Stimulated activated CD8-positive, alpha-beta memory T cell treated with anti-CD3 and anti-CD28 coated beads, Interleukin-4, amount 100 ng/mL, for 24 hours (primary cell): Measurements from ENCODE around the gene PDZD4.

Experiments
- DNase-seq: peaks from one replicate; pipeline ENCODE4 v3.0.0-alpha.2; 2020; ENCODE audit warnings: low read depth

PDZD4 gene

DNA sequence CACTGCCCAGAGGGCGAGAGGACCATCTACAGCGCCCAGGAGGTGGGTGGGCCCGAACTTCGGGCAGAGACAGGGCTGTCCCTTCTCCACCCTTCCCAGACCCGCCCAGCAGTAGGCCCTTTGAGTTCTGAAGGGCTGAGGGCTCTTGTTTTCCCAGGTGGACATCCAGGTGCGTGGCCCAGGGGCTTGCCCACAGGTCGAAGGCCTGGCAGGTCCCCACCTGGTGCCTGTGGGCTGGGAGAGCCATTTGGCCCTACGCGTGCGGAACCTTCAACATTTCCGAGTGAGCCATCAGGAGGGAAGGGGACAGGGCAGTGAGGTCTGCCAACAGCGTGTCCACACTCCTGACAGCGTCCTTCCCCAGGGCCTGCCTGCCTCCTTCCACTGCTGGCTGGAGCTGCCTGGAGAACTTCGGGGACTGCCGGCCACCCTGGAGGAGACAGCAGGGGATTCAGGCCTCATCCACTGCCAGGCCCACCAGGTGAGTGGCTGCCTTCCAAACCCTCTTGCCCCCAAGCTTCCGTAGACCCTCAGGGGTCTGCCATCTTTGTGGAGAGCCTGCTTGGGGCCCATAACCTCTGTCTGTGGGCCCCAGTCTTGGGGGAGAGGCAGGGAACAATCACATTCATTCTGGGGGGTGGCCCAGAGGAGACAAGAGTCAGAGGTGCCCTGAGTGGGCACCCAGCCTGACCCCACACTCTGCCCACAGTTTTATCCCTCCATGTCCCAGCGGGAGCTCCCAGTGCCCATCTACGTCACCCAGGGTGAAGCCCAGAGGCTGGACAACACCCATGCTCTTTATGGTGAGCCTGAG, 59.5 kb downstream of the PDZD4 start:
- no peak for DNase-seq

DNA sequence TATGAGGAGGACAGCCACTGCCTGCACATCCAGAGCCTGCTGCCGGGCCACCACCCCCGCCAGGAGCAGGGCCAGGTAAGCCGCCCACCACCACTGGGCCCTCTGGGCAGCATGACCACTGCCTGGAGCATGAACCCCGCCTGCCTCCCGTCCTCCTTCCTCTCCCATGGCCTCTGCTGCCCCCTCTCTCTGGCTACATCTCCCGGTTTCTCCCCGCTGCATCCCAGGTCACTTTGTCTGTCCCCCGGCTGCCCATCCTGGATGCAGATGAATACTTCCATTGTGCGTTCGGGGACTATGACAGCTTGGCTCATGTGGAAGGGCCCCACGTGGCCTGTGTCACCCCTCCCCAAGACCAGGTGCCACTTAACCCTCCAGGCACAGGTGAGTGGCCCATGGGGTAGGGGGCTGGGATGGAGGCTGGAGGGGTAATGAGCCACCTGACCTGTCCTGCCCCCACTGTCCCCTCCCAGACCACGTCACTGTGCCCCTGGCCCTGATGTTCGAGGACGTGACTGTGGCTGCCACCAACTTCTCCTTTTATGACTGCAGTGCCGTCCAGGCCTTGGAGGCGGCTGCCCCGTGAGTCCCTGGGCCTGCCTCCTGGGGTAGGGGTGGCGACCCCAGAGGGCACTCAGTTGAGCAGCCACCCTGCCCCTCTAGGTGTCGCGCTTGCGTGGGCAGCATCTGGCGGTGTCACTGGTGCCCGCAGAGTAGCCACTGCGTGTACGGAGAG, 60.3 kb downstream of the PDZD4 start:
- DNase-seq = no peak

DNA sequence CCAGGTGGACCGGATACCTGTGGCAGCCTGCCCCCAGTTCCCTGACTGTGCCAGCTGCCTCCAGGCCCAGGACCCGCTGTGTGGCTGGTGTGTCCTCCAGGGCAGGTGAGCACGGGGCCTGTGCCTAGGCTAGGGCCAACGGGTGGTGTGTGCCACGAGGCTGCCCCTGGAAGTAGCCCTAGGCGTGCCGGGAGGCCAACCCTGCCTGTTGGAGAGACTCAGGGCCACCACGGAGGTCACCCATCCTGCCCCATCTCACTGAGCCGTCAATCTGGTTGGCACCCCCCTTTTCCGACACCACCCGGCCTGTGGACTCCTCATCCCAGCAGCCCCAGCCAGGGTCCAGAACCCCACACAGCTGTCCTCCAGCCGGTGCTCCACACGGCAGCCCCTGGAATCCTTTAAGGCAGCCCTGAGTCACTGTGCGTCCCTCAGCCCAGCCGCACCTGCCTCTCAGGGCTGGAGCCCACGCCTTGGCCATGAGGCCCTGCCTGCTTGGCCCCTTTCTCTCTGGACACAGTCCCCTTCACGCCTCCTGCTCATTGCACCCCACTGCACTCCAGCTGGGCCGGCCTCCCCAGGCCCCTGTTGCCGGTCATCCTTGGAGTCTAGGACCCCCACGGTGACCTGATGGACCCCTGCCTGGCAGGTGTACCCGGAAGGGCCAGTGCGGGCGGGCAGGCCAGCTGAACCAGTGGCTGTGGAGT, 61.0 kb downstream of the PDZD4 start:
- DNase-seq = no peak

DNA sequence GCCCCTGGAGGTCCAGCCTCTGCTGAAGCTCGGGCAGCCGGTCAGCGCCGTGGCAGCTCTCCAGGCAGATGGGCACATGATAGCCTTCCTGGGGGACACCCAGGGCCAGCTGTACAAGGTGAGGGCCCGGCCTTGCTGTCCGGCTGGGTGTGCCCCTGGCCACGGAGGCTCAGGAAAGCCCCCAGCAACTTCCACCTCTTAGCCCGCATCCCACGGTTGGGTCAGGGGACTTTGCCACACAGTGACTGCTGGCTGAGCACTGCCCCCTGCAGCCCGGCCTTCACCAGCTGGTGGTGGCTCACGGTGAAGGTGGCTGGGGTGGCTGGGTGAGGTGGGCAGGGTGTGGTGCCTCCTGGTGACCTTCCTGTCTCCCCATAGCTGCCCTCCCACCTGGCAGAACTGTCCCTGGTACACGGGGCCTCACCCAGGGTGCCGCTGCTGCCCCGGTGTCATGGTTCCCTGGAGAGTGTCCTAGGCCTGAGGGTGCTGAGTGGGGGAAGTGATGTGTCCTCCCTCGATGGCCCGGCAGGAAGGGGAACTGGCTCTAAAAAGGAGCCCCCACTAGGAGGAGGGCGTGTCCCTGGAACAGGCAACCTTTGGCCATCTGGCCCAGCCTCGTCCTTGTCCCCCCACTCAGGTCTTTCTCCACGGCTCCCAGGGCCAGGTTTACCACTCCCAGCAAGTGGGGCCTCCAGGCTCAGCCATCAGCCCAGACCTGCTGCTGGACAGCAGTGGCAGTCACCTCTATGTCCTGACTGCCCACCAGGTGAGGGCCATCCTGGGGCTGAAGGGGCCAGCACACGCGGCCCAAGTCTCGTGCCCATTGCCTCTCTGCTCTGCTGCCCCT, 61.8 kb downstream of the PDZD4 start:
- no peak for DNase-seq

DNA sequence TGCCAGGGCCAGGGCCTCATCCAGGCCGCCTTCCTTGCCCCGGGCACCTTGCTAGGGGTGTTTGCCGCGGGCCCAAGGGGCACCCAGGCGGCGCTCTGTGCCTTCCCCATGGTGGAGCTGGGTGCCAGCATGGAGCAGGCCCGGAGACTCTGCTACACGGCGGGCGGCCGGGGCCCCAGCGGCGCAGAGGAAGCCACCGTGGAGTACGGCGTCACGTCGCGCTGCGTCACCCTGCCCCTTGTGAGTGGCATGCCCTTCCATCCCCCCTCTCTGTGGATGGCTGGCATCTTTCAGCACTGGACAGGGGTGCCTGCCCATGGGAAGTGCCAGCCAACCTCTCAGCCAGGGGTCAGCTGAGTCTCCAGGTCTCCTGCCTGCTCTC, 62.7 kb downstream of the PDZD4 start:
- DNase-seq = no peak

DNA sequence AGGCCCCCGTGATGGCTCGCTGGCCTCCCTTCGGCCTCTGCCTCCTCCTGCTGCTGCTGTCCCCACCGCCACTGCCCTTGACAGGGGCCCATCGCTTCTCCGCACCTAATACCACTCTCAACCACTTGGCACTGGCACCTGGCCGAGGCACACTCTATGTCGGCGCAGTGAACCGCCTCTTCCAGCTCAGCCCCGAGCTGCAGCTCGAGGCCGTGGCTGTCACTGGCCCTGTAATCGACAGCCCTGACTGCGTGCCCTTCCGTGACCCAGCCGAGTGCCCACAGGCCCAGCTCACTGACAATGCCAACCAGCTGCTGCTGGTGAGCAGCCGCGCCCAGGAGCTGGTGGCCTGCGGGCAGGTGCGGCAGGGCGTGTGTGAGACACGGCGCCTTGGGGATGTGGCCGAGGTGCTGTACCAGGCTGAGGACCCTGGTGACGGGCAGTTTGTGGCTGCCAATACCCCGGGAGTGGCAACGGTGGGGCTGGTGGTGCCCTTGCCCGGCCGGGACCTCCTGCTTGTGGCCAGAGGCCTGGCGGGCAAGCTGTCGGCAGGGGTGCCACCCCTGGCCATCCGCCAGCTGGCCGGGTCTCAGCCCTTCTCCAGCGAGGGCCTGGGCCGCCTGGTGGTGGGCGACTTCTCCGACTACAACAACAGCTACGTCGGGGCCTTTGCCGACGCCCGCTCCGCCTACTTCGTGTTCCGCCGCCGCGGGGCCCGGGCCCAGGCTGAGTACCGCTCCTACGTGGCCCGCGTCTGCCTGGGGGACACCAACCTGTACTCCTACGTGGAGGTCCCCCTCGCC, 63.3 kb downstream of the PDZD4 start:
- no peak for DNase-seq

DNA sequence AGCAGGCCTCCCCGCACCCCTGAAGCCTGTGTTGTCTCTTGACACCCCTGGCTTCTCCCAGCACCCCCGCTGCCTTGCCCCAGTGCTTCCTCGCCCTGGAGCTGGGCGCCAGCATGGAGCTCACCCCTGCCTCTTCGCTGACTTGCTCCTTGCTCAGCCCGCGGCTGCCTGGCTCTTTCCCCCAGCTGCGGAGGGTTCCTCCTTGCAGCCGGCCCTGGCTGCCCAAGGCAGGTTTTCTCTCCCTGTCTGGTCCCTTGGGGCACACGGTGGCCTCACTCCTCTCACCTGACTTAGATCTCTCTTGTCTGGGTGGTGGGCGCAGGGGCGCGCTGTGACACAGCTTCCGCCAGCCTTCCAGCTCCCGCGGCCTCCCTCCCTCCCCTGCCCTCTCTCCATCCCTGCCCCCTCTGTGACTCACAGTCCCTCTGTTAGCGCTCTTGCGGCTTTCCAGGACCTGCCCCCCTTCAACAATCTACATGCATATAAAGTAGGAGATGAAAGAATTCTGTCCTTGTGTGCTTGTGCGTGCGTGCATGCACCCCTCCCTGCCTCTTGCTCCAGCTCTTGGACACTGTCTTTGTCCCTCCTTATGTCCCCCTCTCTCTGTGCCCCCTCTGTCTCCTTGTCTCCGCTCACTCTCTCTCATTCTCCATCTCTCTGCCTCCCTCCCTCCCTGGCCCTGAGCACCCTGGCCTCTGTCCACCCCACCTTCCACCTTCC, 64.1 kb downstream of the PDZD4 start:
- peak; percentile 50 for DNase-seq

DNA sequence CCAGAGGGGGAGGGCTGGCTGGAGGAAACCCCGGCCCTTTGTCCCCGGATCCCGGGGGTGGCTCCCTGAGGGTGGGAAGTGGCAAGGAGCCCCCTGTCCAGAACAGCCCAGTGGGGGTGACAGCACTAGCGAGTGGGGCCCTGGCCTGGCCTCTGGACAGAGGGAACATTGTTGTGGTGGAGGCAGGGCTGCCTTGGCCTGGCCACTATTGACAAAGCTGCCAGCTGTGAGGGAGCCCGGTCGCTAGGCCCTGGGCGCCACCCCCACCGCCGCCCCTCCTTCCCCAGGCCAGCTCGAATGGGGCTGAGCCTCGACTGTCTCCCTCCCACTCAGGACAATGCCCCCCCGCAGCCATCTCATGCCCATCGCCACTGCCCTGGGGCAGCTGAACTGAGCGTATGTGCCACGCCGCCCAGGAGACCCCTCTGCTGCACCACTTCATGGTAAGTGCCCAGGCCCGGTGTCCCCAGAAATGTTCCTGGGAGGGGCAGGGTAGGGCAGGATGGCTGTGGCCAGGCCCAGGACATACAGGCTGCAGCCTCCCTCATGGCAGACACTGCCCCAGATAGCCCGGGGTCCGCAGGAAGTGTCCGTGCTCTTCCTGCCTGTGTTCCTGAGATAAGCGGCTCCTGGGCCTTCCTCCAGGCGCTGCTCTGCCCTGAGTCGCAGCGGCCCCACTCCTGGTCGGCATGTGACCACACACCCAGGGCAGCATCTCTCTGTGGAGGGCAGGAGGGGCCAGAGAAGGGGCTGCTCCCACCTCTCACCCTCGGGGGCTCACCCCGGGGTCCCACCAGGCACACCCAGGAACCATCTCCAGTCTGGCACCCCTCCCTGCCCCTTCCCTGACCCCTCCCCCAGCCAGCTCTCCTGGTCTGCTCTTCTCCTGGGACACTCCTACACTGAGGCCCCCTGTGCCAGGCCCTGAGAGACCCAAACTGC, 64.9 kb downstream of the PDZD4 start:
- no peak for DNase-seq

DNA sequence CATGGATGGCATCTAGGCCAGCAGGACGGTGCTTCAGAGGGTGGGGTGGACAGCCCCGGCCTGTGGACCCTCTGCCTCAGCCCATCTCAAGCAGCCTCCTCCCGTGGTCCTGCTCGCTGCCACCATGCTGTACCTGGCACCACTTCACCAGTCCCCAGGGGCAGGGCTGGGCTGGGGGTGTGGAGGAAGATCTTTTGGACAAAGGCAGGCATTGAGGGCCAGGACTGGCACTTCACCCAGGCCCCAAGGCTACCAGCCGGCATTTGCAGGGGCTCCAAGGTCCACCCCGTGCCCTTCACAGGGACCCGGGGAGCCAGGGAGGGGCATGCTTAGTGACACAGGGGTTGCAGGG, 65.6 kb downstream of the PDZD4 start:
- DNase-seq = no peak

DNA sequence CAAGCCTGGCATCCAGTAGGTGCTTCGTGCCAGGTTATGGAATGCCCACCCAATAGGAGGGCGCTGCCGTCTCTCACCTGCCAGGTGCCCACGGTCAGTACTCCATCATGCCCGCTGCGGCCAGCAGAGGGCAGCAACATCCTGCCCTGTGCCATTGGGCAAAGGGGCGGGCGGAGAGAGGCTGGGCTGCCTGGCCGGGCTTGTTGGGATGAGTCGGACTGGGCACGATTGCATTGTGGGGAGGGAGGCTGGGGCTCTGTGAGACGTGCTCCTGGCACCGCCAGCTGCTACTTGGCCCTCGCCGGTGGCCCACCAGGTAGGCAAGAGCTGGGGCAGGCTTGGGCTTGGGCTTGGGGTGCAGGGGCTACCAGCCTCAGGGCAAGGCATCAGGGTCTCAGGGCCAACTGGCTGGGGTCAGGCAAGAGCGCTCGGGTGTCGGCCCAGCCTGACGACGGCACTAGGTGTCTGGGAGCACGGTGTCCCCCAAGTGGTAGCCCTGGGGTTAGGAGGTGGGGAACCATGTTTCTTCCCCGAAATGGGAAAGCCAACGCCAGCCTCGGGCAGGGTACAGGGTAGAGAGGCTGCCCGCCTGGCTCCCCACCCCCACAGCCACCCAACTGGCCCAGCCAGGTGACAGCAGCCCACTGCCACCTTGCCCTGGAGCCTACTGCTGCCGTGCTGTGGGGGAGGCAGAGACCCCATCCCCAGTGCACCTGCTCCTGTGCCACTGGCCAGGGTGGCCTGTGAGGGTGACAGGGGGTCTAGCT, 66.2 kb downstream of the PDZD4 start, which contains the start of gene PLXNB3:
PLXNB3 (plus strand) TSS at position 261 of the 767 bp plus-strand sequence. CDS start 1,287 bp downstream, outside the sequence.
- peak; percentile 68 for DNase-seq

DNA sequence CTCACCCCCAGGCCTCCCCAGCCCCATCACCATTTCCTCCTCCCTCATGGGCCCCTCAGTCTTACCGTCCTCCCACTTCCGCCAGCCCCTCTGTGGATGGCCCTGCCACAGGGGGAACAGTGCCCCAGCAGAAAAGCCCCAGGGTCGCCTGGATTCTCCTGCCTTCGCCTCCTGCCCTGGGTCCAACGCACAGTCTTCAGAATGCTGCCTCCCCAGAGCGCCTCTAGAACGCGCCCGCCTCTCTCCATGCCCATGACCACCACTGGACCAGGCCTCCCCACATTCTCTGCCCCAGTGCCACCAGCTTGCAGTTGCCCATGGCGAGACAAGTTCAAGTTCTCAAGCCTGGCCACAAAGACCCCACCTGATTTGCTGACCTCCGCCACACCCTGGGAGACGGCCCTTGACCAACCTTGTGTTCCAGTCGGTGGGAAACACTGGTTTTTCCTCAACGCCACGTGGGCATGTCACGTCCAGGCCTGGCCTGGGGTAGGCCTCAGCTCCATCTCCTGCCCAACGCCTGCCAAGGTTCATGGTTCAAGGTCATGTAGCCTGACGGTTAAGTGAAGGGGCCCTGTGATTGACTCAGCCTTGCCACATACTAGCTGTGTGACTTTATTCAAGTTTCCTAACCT, 66.9 kb downstream of the PDZD4 start:
- DNase-seq = no peak

DNA sequence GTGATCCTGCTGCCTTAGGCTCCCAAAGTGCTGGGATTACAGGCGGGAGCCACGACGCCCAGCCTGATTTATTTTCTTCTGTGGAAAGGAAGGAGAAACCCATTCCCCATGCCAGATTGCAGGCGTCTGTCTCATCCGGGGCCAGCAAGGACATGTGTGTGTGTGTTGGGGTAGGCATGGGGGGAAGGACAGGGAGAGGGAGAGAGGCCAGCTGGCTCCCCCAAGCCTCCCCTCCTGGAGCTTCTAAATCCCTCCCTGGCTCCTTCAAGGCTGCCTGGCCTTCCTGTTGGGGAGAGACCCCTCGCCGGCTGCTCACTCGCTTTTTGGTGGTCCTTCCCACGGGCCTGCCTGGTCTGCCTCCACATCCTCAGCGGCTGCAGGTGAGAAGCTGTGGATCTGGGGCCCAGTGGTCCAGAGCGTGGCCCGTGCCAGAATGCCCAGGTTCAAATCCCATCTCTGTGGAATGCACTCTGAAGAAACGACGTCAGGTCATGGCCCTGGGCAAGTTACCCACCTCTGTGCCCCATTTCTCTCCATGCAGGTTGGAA, 67.6 kb downstream of the PDZD4 start:
- DNase-seq = no peak

DNA sequence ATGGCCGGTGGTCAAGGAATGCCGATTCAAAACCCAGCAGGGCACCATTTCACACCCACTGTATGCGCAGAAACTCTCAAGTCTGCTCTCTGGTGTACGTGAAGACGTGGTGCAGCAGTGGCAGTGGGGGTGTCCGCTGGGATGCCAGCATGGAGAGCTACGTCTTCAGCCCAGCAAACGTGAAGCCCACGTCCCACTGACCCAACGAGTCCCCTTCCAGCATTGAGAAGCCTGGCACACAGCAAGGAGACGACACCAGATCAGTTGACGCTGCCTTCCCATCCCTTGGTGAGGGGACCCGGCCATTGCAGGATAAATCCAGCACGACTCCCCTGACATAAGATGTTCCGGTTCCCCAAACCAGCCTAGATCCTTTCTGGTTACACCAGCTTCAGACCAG, 68.5 kb downstream of the PDZD4 start:
- DNase-seq = no peak

DNA sequence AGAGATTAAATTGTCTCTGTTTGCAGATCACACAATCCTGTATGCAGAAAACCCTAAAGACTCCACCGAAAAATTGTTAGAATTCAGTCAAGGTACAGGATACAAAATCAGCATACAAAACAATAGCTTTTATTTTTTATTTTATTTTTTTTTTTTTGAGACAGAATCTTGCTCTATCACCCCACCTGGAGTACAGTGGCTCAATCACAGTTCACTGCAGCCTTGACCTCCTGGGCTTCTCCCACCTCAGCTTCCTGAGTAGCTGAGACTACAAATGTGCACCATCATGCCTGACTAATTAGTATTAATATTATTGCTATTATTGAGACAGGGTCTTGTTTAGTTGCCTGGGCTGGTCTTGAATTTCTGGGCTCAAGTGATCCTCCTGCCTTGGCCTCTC, 75.2 kb downstream of the PDZD4 start:
- DNase-seq = no peak
